ENCODE measurements around the gene RASA4B.

DNA sequence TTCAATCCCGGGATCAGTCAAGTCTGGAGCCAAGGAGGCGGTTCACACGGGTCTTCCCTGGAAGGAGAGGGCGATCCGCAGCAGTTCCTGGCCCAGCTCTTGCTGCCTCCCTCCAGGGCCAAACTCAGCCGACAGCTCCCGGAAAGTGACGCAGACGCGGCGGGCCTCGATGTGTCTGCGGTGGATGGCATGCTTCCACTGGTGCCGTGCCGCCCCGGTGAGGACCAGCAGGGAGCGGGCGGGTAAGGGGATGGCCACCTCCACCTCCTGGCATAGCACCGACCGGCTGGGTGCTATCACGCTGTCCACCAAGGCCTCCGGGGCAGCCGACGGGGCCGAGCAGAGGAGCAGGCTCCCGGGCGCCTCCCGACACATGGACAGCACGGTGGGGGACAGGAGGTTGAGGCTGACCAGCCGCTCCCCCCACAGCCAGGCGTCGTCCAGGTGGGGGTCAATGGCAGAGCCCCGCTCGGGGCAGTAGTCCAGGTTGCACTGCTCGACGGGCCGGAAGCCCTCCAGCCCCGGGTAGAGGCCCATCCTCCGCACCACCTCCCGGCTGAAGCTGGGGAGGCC lies 60.1 kb downstream of the RASA4B start:
- no peak for TF ChIP-seq POLR2A (IDR thresholded peaks at IDR 0.05)
- TF ChIP-seq, protein P1, sequence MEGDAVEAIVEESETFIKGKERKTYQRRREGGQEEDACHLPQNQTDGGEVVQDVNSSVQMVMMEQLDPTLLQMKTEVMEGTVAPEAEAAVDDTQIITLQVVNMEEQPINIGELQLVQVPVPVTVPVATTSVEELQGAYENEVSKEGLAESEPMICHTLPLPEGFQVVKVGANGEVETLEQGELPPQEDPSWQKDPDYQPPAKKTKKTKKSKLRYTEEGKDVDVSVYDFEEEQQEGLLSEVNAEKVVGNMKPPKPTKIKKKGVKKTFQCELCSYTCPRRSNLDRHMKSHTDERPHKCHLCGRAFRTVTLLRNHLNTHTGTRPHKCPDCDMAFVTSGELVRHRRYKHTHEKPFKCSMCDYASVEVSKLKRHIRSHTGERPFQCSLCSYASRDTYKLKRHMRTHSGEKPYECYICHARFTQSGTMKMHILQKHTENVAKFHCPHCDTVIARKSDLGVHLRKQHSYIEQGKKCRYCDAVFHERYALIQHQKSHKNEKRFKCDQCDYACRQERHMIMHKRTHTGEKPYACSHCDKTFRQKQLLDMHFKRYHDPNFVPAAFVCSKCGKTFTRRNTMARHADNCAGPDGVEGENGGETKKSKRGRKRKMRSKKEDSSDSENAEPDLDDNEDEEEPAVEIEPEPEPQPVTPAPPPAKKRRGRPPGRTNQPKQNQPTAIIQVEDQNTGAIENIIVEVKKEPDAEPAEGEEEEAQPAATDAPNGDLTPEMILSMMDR (IDR thresholded peaks at IDR 0.05), result no peak
